NCI-H146 treated with DMSO at 0.1 percent for 48 hours (cell line): ENCODE measurements around the gene RPL11.
A peak's percentile ranks its signal among the peaks of the same experiment; 100 is the strongest.
"Not testable (repeated sequence)": the region's sequence is repeated elsewhere in the genome, so short reads cannot be mapped to it uniquely, and the experiment has no call there.

Source experiments
- DNase-seq: peaks from one replicate; lab custom pipeline; 2025; ENCODE audit not compliant: unreplicated experiment; lab: John Stamatoyannopoulos, UW

RPL11 gene

GRCh38 chr1:23691499-23692307 lies at the start of gene RPL11:
Gene RPL11, plus strand, starts transcription at chr1:23691806. Its CDS starts 18 bp downstream, at chr1:23691824.
- DNase-seq: peak; percentile 68

GRCh38 chr1:23643736-23644554 lies 47.7 kb upstream of the RPL11 start:
- no peak for DNase-seq

- no peak for DNase-seq
These were observed 47.1 kb upstream of the RPL11 start for GRCh38 chr1:23644555-23644866.

GRCh38 chr1:23645338-23645737 lies 46.3 kb upstream of the RPL11 start:
- no peak for DNase-seq

GRCh38 chr1:23646091-23646490 lies 45.5 kb upstream of the RPL11 start:
- no peak for DNase-seq

GRCh38 chr1:23646541-23646940 lies 45.1 kb upstream of the RPL11 start:
- DNase-seq: no peak

- DNase-seq: no peak
These were observed 43.0 kb upstream of the RPL11 start for GRCh38 chr1:23648576-23648975.

- not testable (repeated sequence) for DNase-seq
These were observed 42.4 kb upstream of the RPL11 start for GRCh38 chr1:23649157-23649556.

GRCh38 chr1:23650344-23650990 lies 41.1 kb upstream of the RPL11 start:
- DNase-seq: no peak

GRCh38 chr1:23651069-23651808 lies 40.4 kb upstream of the RPL11 start:
- DNase-seq: no peak

- DNase-seq: no peak
These were observed 33.8 kb upstream of the RPL11 start for GRCh38 chr1:23657659-23658275.

GRCh38 chr1:23660671-23661070 lies 30.9 kb upstream of the RPL11 start:
- DNase-seq: no peak

GRCh38 chr1:23661887-23662286 lies 29.7 kb upstream of the RPL11 start:
- DNase-seq: no peak

- no peak for DNase-seq
These were observed 26.5 kb upstream of the RPL11 start for GRCh38 chr1:23664837-23665795.

GRCh38 chr1:23667411-23667810 lies 24.2 kb upstream of the RPL11 start:
- DNase-seq: peak; percentile 65

GRCh38 chr1:23670709-23671108 lies 20.9 kb upstream of the RPL11 start:
- DNase-seq: no peak

- DNase-seq: no peak
These were observed 18.4 kb upstream of the RPL11 start for GRCh38 chr1:23673086-23673813.

- no peak for DNase-seq
These were observed 11.8 kb upstream of the RPL11 start for GRCh38 chr1:23679815-23680214.

- DNase-seq: no peak
These were observed 8.7 kb upstream of the RPL11 start for GRCh38 chr1:23682946-23683345.
